Stimulated activated CD4-positive, alpha-beta T cell treated with anti-CD3 and anti-CD28 coated beads, Interleukin-1b, Interleukin-23, amount 100 ng/mL, for 1 hour (primary cell): ENCODE results near the gene GULP1.
"Not testable (repeated sequence)": the region's sequence is repeated elsewhere in the genome, so short reads cannot be mapped to it uniquely, and the experiment has no call there.

Source experiments
- DNase-seq, 2 donors: peaks; one replicate each; pipeline ENCODE4 v3.0.0-alpha.2; 2020; ENCODE audit warnings: low read depth in 2 of 2

GULP1 gene

DNA sequence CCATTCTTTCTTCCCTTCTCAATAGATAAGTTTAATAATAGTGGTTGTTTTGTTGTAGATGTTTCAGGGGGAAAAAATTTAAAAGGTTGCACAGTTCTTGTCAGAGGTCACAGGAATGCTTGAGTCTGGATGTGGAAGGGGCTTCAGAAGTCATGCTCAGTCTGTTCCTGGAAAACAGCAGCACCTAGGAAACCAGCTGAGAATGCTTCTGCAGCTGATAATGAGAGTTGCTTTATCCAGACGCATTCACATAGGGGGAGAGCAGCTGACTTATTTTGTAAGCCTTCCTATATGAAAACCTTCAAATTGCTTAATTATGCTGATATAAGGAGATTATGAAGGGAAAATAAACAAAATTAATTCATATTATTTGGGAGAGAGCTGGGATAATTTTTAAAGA lies 235.5 kb downstream of the GULP1 start:
- DNase-seq: no peak

DNA sequence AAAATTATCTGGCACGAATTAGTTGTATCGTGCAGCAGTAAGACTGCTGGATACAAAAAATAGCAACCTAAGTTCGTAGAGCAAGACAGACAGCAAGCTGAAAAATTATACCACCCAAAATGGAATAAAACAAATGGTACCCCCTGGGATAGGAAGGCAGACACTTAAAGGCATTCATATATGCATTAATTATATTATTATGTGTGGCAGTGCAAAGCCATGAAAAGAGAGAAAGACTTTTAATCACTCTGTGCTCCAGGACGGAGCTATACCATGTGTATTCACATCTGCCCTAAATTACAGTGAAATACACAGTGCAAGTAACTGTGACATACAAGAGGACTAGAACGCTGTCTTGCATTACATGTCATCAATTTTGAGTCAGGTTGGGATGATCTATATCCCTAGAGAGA lies 235.9 kb downstream of the GULP1 start:
- DNase-seq: no peak

GRCh38 chr2:188529710-188530109 lies 238.0 kb downstream of the GULP1 start:
- no peak for DNase-seq

GRCh38 chr2:188534875-188535274 lies 243.2 kb downstream of the GULP1 start:
- no peak for DNase-seq

GRCh38 chr2:188551671-188552070 lies 260.0 kb downstream of the GULP1 start:
- no peak for DNase-seq

- DNase-seq: no peak
Measured at GRCh38 chr2:188557081-188557480, 265.4 kb downstream of the GULP1 start.

DNA sequence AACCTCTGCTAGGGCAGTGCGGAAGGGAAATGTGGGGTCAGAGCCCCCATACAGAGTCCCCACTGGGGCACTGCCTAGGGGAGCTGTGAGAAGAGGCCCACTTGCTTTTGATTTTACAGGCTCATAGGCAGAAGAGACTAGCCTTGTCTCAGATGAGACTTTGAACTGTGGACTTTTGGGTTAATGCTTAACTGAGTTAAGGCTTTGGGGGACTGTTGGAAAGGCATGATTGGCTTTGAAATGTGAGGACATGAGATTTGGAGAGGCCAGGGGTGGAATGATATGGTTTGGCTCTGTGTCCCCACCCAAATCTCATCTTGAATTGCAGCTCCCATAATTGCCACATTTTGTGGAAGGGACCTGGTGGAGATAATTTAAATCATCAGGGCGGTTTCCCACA lies 267.8 kb downstream of the GULP1 start:
- DNase-seq: not testable (repeated sequence)

DNA sequence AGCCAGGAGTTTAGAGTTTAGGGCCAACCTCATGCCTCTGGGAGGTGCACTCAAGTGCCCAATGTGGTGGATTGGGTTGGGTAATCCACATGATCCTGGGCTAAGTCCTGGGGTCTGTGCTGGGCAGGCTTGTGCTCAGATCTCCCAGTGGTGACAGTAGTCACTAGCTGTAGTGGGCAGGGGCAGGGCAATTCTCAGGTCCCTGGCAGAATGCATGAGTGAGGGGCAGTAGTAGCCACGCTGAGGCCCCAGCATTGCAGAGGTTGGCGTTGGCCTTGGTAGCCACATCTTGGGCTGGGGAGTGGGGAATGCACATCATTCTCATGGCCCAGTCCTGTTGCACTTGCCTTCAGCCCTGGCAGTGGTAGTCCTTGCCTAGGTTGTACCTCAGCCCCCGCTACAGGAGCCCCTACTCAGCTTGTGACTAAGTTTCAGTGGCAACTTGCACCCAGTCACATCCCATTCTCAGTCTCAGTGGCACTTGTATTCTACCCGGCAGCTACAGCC lies 269.9 kb downstream of the GULP1 start:
- DNase-seq: no peak

DNA sequence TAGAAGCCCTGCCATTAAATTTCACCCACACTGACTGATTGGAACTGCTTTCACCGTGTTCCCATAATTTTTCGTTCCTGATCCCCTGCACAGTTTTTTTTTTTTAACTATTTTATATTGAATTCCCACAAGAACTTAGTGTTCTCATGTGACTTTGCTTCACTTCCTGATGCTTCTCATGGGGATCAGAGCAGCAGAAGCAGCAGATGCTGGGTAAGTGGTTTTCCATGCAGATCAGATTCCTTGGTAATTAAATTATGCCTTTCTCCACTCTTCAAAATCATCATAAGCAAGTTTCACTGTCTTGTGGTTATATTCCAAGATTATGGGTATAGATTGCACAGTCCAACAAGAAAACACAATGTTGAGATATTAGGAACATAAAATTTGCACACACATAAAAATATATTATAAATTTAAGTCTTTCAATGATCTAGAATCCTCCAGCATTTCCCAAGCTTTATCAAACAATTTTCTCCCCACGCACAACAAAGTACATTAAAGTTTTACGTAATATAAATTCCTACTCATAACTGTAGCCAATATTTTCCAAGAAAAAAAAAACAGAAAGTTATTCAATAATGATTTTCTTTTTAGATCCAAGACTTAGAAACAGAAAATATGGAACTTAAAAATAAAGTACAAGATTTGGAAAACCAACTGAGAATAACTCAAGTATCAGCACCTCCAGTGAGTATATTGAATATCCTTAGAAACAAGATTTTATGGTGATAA lies 277.9 kb downstream of the GULP1 start:
- DNase-seq: no peak

DNA sequence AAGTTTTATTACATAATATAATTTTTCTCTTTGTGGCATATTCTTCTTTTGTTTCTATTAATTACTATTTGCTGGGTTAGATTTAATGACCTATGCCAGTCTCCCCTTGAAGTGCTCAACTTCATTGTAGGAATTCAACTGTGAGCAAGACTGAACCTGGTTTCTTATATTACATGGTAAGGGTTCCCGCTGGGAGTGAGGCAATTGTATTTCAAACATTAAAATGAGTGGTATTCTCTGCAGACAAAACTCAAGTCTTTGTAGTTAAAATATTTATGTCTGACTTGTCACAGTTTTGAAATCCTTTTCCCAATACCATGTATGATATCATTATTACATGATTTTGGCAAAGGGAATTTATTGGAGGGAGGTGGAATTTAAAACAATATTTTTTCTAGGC lies 278.7 kb downstream of the GULP1 start:
- no peak for DNase-seq

DNA sequence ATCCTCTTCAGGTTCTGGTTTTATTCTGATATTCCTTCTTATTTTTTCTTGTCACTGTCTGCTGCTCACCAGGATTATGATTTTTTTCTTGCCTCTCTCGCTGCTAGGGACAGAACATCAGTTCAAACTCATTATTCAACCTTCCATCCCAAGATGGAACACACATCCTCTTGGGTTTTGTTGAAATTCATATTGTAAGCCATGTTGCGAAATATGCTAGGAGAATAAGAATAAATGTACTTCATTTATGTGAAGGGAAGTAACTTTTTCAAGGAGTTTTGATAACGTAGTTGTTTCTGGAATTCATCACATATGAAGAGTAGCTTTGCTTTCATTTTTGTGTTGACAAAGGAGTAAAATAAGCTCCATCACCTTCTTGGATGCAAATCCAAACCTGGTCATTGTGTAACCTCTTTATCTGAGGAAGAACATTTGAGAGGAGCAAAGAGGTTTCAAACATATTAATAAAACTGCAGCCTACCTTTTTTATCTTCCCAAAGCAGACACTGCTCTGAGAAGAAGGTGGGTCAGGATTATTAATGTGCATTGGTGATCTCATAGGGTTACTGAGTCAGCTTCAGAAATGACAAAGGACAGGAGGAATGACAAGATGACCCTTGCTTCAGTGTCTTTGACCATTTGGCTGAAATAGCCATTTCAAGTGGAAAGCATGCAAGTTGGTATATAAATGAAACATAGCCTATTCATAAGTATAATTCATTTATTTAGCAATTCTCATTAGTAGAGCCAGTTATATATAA lies 280.0 kb downstream of the GULP1 start:
- no peak for DNase-seq

DNA sequence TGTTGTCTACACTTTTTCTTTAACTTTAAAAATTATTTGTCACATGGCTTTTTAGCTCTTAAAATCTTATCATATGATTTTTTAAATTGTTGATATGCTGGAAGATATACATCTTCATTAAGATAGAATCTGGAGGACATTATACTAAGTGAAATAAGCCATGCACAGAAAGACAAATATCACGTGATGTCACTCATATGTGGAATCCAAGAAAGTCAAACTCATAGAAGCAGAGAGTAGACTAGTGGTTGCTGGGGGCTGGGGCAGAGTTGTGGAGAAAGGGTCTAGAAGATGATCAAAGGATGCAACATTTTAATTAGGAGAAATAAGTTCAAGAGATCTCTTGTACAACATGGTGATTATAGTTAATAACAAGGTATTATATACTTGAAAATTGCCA lies 280.9 kb downstream of the GULP1 start:
- no peak for DNase-seq

DNA sequence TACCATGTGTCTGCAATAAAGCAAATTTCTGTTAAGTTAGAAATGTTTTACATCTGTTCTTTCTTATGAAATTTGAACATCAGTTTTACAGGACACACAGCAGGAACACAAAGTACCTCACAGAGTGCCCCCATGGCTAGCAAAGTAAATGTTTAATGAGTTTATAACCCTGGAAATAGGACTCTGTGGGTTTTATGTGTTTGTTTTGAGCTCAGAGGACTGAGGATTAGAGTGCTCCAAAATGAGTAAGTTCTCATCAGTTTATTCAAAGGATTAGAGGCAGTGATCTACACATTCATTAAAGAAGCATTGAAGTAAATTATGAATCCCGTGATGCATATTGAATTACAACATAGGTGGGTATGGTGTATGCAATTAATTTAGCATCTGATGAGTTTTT lies 281.8 kb downstream of the GULP1 start:
- DNase-seq: no peak

GRCh38 chr2:188576006-188576405 lies 284.3 kb downstream of the GULP1 start:
- no peak for DNase-seq

GRCh38 chr2:188576651-188577050 lies 285.0 kb downstream of the GULP1 start:
- no peak for DNase-seq

DNA sequence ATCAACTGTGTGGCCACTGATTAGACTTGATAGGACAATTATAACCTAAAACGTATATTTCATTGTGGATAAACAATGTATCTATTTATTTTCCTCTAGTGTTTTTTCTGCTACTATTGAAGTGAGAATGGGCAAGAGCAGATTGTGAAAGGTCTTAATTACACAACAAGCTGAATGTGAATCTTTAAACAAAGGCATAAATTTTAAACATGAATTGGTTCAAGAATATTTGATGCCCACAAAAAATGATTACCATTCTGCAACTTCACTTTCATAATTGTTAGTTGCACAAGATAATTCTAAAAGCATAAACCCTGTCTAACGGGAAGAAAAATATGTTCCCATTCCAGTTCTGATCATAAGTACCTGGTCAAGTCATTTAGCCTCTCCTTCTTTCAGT lies 285.6 kb downstream of the GULP1 start:
- no peak for DNase-seq

DNA sequence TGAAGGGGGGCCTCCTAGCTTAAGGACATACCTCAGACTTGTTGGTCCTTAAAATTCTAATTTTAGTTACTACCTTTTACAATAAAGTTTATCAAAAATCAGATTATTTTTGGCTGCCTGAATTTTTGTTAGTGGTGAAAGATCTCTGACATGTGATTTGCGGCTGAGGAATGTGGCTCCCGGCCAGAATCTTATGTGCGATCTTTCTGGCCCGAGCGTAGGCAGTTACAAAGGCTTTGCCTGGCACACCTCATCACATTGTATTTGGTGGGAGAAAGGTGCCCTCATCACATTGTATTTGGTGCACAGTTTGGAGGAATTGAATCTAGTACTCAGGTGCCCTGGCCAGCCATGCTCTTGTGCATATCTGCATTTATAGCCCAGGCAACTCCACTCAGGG lies 289.1 kb downstream of the GULP1 start:
- no peak for DNase-seq

DNA sequence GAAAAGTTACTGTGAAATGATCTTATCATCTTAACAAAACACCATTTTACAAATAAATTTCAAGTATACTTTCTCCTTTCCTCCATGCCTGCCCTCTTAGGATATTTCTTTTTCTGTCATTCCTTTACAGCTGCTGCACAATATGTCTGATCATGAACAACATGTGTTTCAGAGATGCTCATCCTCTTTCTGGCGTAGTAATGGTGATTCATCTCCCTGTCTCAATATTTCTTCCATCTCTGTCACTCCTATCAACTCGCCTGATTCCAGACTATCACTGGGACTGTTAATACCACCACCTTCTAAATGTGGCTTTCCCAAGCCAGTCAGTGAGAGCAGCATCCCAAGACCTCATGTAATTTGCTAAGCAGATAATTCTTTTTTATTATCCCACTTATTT lies 290.5 kb downstream of the GULP1 start:
- DNase-seq: no peak

GRCh38 chr2:188588235-188588634 lies 296.6 kb downstream of the GULP1 start:
- no peak for DNase-seq

GRCh38 chr2:188596054-188596453 lies 304.4 kb downstream of the GULP1 start:
- no peak for DNase-seq

DNA sequence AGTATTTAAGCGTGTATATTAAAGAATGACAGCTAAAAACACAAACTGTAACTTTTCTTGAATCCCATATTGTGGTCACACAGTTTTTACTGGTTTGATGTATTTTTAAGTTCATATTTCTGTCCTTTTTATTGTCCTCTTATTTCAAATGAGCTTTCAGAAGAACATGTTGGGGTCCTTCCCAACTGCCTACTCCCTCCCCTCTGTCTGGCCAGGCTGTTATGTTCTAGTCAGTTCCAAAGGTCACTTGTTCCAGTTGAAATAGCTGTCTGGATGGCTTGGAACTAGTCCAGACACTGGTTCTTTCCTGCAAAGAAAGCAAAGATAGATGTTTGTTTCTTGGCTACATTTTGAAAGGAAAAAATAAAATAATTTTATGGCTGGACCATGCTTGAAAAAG lies 306.9 kb downstream of the GULP1 start:
- DNase-seq: no peak

DNA sequence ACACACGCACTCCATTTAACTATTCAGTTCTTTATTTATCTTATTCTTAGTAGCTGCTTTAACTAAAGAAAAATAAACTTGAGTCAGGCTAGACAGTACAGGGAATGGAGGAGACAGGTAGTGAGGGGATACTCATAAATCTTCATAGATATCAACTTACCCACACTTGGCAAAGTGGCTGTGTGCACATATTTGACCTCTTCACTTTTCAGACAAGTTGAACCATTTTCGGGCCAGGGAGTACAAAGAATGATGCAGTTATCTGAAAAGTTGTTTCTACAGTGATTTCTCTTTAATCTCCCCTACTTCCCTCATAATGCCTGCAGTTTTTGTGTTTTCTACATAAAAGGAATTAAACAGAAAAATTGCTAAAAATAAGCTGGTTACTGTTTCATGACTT lies 307.5 kb downstream of the GULP1 start:
- no peak for DNase-seq

GRCh38 chr2:188600536-188601210 lies 309.0 kb downstream of the GULP1 start:
- no peak for DNase-seq
